COLO668 (cell line): ENCODE measurements around the gene PAPPA2.
"Not testable (repeated sequence)": the region's sequence is repeated elsewhere in the genome, so short reads cannot be mapped to it uniquely, and the experiment has no call there.

Experiments used
- DNase-seq: peaks from one replicate; lab custom pipeline; 2025; ENCODE audit not compliant: unreplicated experiment; lab: John Stamatoyannopoulos, UW

Gene PAPPA2

GRCh38 chr1:176752505-176752904 lies 289.5 kb downstream of the PAPPA2 start:
- DNase-seq: no peak

- no peak for DNase-seq
These were observed 291.7 kb downstream of the PAPPA2 start for GRCh38 chr1:176754676-176755075.

GRCh38 chr1:176756817-176757216 lies 293.8 kb downstream of the PAPPA2 start:
- DNase-seq: not testable (repeated sequence)

GRCh38 chr1:176765608-176766007 lies 302.6 kb downstream of the PAPPA2 start:
- DNase-seq: no peak

- no peak for DNase-seq
These were observed 303.8 kb downstream of the PAPPA2 start for GRCh38 chr1:176766779-176767178.

- no peak for DNase-seq
These were observed 304.8 kb downstream of the PAPPA2 start for GRCh38 chr1:176767714-176768136.

- no peak for DNase-seq
These were observed 305.6 kb downstream of the PAPPA2 start for GRCh38 chr1:176768532-176768931.

GRCh38 chr1:176770066-176770465 lies 307.1 kb downstream of the PAPPA2 start:
- no peak for DNase-seq

GRCh38 chr1:176773038-176773437 lies 310.1 kb downstream of the PAPPA2 start:
- DNase-seq: no peak

GRCh38 chr1:176774224-176774623 lies 311.2 kb downstream of the PAPPA2 start:
- DNase-seq: no peak

GRCh38 chr1:176775378-176775777 lies 312.4 kb downstream of the PAPPA2 start:
- DNase-seq: no peak

GRCh38 chr1:176775996-176776395 lies 313.0 kb downstream of the PAPPA2 start:
- no peak for DNase-seq

GRCh38 chr1:176778056-176778455 lies 315.1 kb downstream of the PAPPA2 start:
- no peak for DNase-seq

- no peak for DNase-seq
These were observed 317.0 kb downstream of the PAPPA2 start for GRCh38 chr1:176779992-176780328.

GRCh38 chr1:176783309-176783708 lies 320.3 kb downstream of the PAPPA2 start:
- no peak for DNase-seq

GRCh38 chr1:176785056-176785455 lies 322.1 kb downstream of the PAPPA2 start:
- DNase-seq: no peak

- no peak for DNase-seq
These were observed 322.8 kb downstream of the PAPPA2 start for GRCh38 chr1:176785791-176786190.

GRCh38 chr1:176786274-176786673 lies 323.3 kb downstream of the PAPPA2 start:
- DNase-seq: no peak

- DNase-seq: no peak
These were observed 326.7 kb downstream of the PAPPA2 start for GRCh38 chr1:176789571-176790090.

GRCh38 chr1:176790786-176791185 lies 327.8 kb downstream of the PAPPA2 start:
- DNase-seq: no peak

- DNase-seq: no peak
These were observed 328.9 kb downstream of the PAPPA2 start for GRCh38 chr1:176791906-176792305.

GRCh38 chr1:176794897-176795508 lies 332.0 kb downstream of the PAPPA2 start:
- DNase-seq: no peak

GRCh38 chr1:176795929-176796328 lies 333.0 kb downstream of the PAPPA2 start:
- DNase-seq: no peak
